Measurements from ENCODE around the gene ZNF579. TPM values are rescaled to one million over a fixed set of nuclear protein-coding genes. Genes with fewer than 3 reads are reported as not detected.

Gene ZNF579
- total RNA-seq, 1 experiment from 2014 or later: 12.6 TPM

- CTCF ChIA-PET: interaction anchor here (1.3 kb wide), 1 partner anchor 142 kb away, joined by 3 read pairs; no protein-coding TSS in a partner anchor
- BruUV-seq (replicated peaks): no TSS peak
- POLR2A ChIA-PET: no interaction called here
These were observed 28.7 kb upstream of the ZNF579 start for GRCh38 chr19:55609326-55609725.

GRCh38 chr19:55606817-55607216 is 26.2 kb upstream of the ZNF579 start:
- H3K9me3 Mint-ChIP-seq (ENCODE audit: unreplicated experiment): no peaks in the 10 kb centered on the region
- BruUV-seq (replicated peaks): TSS peak; percentile 25
- DNase-seq (ENCODE audit: unreplicated experiment): no peak
- peak overlapping the region; percentile 84 for H3K4me3 Mint-ChIP-seq (ENCODE audit: unreplicated experiment)
- POLR2A ChIA-PET: interaction anchor here (0.8 to 2.2 kb wide), 8 partner anchors 10 to 268 kb away, joined by 4 to 15 read pairs (median 8); partner anchors contain the start of genes KMT5C, U2AF2 and ZNF784
- H3K36me3 Mint-ChIP-seq (ENCODE audit: insufficient read depth, unreplicated experiment): peaks cover 32% of the 10 kb centered on the region
- intact Hi-C loops (cut with micrococcal nuclease): loop anchor here (1.0 to 5.0 kb wide), 3 partner anchors 17 to 1415 kb away; partner anchors contain the start of genes TSEN34 and ZNF784
- no peak for TF ChIP-seq CTCF (IDR thresholded peaks at IDR 0.05; ENCODE audit: unreplicated experiment)
- H3K4me1 Mint-ChIP-seq (ENCODE audit: insufficient read depth, unreplicated experiment): peaks cover 36% of the 10 kb centered on the region
- peak overlapping the region; percentile 83 for H3K27ac Mint-ChIP-seq (ENCODE audit: low read depth, unreplicated experiment)
- CTCF ChIA-PET: interaction anchor here (0.7 to 4.5 kb wide), 24 partner anchors 11 to 392 kb away, joined by 3 to 32 read pairs (median 6); partner anchors contain the start of genes ZNF628 and ZNF784
- H3K27me3 Mint-ChIP-seq (ENCODE audit: insufficient read depth, unreplicated experiment): no peaks in the 10 kb centered on the region

More at GRCh38 chr19:55609326-55609725, 28.7 kb upstream of the ZNF579 start:
- Mint-ChIP-seq H3K9me3 (ENCODE audit: unreplicated experiment) (no peaks in the 10 kb centered on the region), H3K27me3 (ENCODE audit: insufficient read depth, unreplicated experiment) (no peaks in the 10 kb centered on the region), H3K4me1 (ENCODE audit: insufficient read depth, unreplicated experiment) (peaks cover 28% of the 10 kb centered on the region), H3K36me3 (ENCODE audit: insufficient read depth, unreplicated experiment) (peaks cover 37% of the 10 kb centered on the region), H3K4me3 (ENCODE audit: unreplicated experiment) (no peak overlapping the region), H3K27ac (ENCODE audit: low read depth, unreplicated experiment) (no peak overlapping the region)
- intact Hi-C loops (cut with micrococcal nuclease): loop anchor here (5.0 kb wide), 1 partner anchor 1417 kb away; the partner anchor contains the start of gene TSEN34
- no peak for DNase-seq (ENCODE audit: unreplicated experiment)
- TF ChIP-seq CTCF (IDR thresholded peaks at IDR 0.05; ENCODE audit: unreplicated experiment): no peak

DNA sequence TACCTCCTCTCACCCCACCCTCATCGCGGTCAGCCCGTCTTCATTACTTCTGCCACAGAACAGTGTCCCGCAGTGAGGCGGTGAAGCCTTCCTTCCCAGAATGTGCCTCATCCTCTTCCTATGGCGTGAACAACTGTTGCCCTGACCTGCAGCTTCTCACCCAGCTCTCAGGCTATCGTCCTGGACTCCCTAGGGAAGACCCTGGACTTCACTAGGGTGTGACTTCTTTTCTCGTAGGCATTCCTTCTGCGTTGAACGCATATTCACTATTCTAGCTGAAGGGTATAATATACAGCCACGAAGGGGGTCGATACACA is 25.8 kb upstream of the ZNF579 start:
- DNase-seq (ENCODE audit: unreplicated experiment): no peak
- ChIA-PET POLR2A (interaction anchor here (0.7 to 2.2 kb wide), 13 partner anchors 11 to 267 kb away, joined by 4 to 15 read pairs (median 6); partner anchors contain the start of genes ISOC2, KMT5C, U2AF2 and ZNF579), CTCF (interaction anchor here (0.7 to 4.5 kb wide), 25 partner anchors 12 to 466 kb away, joined by 3 to 32 read pairs (median 5); partner anchors contain the start of genes ZNF628 and ZNF784)
- TF ChIP-seq CTCF (IDR thresholded peaks at IDR 0.05; ENCODE audit: unreplicated experiment): no peak
- peak overlapping the region; percentile 83 for H3K27ac Mint-ChIP-seq (ENCODE audit: low read depth, unreplicated experiment)
- no peaks in the 10 kb centered on the region for H3K9me3 Mint-ChIP-seq (ENCODE audit: unreplicated experiment)
- BruUV-seq (replicated peaks): no TSS peak
- H3K36me3 Mint-ChIP-seq (ENCODE audit: insufficient read depth, unreplicated experiment): peaks cover 32% of the 10 kb centered on the region
- peaks cover 40% of the 10 kb centered on the region for H3K4me1 Mint-ChIP-seq (ENCODE audit: insufficient read depth, unreplicated experiment)
- intact Hi-C loops (cut with micrococcal nuclease): loop anchor here (1.0 to 5.0 kb wide), 3 partner anchors 18 to 1414 kb away; partner anchors contain the start of genes TSEN34 and ZNF784
- no peaks in the 10 kb centered on the region for H3K27me3 Mint-ChIP-seq (ENCODE audit: insufficient read depth, unreplicated experiment)
- peak overlapping the region; percentile 84 for H3K4me3 Mint-ChIP-seq (ENCODE audit: unreplicated experiment)

- Mint-ChIP-seq H3K27me3 (ENCODE audit: insufficient read depth, unreplicated experiment) (no peaks in the 10 kb centered on the region), H3K4me3 (ENCODE audit: unreplicated experiment) (peak within 1 kb of the TSS; percentile 84), H3K27ac (ENCODE audit: low read depth, unreplicated experiment) (peak within 1 kb of the TSS; percentile 83), H3K9me3 (ENCODE audit: unreplicated experiment) (no peaks in the 10 kb centered on the region), H3K4me1 (ENCODE audit: insufficient read depth, unreplicated experiment) (peaks cover 46% of the 10 kb centered on the region), H3K36me3 (ENCODE audit: insufficient read depth, unreplicated experiment) (peaks cover 32% of the 10 kb centered on the region)
- peak; percentile 87 for DNase-seq (ENCODE audit: unreplicated experiment)
- no TSS peak for BruUV-seq (replicated peaks)
- intact Hi-C loops (cut with micrococcal nuclease): loop anchor here (1.0 to 5.0 kb wide), 3 partner anchors 18 to 1414 kb away; partner anchors contain the start of genes TSEN34 and ZNF784
- peak; percentile 73 for TF ChIP-seq CTCF (IDR thresholded peaks at IDR 0.05; ENCODE audit: unreplicated experiment)
- ChIA-PET POLR2A (interaction anchor here (0.7 to 2.2 kb wide), 14 partner anchors 11 to 1143 kb away, joined by 4 to 15 read pairs (median 6); partner anchors contain the start of genes ISOC2, KMT5C, LENG9 and U2AF2), CTCF (interaction anchor here (0.6 to 4.5 kb wide), 33 partner anchors 12 to 465 kb away, joined by 3 to 32 read pairs (median 4); partner anchors contain the start of genes SSC5D, ZNF628 and ZNF784)
These were observed 25.2 kb upstream of the ZNF579 start, which contains the start of gene ZNF865 for GRCh38 chr19:55605637-55606470. ZNF865 (plus strand) TSS chr19:55605647; CDS start chr19:55613619, 7,972 bp downstream.
